HG03175 (cell line): Measurements from ENCODE around the gene LRWD1.

ENCODE experiments used
- ATAC-seq: cut with Tn5 transposase; IDR thresholded peaks from one replicate; pipeline ENCODE4 v1.9.1; 2021; ENCODE audit warnings: mild to moderate bottlenecking, moderate library complexity; ENCODE audit not compliant: unreplicated experiment

LRWD1 gene

GRCh38 chr7:102464577-102465280 is at the start of gene LRWD1, which contains the start of gene ALKBH4:
LRWD1 (plus strand) TSS chr7:102464984; CDS start chr7:102465081, 97 bp downstream.
ALKBH4 (minus strand) TSS chr7:102464863; CDS start chr7:102464836, 27 bp downstream.
- peak; percentile 87 for ATAC-seq

DNA sequence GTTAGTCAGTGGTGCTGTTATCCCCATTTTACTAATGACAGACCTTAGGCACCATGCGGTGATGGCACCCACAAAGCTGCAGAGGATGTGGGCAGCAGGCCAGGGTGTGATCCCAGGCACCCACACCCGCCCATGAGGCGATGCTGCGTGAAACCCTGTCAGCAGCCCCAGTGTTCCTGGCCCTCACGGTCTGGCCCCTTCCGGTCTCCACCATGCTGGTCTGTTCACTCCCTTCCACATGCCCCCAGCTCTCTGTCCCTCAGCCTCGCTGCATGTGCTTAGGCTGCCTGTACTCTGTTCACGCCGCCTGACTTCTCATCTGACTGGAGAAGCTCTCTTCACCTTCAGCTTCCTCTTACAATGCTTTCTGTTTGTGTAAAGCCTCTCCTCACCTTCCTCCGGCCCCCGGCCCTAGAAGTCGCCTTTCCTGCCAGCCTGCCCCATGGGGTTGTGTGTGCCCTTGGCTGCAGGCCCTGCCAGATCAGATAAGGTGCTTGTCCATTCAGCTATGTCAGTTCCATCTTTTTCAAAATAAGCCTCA is 49.0 kb upstream of the LRWD1 start:
- ATAC-seq: peak; percentile 65

DNA sequence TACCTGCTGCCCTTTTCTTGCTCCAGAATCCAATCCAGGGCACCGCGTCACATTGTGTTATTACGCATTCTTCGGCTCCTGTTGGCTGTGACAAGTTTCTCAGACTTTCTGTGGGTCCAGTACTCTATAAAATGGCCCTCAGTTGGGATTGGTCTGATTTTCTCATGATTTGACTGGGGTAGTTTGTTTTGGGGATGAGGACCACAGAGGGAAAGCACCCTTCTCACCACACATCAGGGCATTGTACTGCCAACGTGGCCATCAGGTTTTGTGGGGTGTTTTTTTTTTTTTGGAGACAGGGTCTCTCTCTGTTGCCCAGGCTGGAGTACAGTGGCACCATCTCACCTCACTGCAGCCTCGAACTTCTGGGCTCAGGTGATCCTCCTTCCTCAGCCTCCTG is 48.4 kb upstream of the LRWD1 start:
- ATAC-seq: no peak

- ATAC-seq: no peak
Measured at GRCh38 chr7:102417105-102417504, 47.7 kb upstream of the LRWD1 start.

- no peak for ATAC-seq
Measured at GRCh38 chr7:102418592-102418991, 46.2 kb upstream of the LRWD1 start.

DNA sequence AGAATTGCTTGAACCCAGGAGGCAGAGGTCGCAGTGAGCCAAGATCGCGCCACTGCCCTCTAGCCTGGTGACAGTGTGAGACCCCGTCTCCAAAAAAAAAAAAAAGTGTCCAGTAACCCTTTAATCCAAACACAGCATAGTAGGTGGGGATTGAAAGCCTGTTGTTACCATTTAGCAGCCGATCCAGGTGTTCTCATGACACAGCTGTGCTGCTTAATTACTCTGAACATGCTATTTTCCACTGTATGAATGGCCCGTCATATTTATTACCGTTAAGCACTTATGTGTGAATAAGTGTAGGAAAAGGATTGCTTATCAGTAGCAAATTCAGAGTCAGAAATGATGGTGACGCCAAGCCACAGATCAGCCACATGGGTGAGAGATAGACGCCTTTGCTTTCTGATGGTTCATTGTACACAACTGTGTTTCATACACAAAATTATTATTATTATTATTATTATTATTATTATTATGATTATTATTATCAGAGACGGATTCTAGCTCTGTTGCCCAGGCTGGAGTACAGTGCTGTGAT is 43.0 kb upstream of the LRWD1 start:
- no peak for ATAC-seq

DNA sequence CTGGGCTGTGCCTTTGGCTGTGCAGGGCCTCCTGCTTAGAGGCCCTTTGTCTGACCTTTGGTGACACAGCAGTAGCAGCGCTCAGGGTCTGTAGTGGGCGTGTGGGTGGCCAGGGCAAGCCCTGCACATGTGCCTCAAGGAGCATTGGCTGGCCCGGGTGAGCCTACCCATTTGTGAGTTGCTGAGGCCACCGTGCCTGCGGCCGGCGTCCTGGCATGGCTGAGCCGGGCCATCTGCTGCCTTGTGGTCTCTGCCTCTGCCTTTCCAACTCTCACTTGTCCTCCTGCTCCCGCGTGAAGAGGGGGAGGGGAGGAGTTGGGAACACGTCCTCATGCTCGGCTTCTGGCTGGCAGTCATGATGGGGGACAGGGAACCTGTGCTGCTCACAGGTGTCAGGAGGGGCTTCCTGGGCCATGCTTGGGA is 40.6 kb upstream of the LRWD1 start:
- ATAC-seq: no peak

DNA sequence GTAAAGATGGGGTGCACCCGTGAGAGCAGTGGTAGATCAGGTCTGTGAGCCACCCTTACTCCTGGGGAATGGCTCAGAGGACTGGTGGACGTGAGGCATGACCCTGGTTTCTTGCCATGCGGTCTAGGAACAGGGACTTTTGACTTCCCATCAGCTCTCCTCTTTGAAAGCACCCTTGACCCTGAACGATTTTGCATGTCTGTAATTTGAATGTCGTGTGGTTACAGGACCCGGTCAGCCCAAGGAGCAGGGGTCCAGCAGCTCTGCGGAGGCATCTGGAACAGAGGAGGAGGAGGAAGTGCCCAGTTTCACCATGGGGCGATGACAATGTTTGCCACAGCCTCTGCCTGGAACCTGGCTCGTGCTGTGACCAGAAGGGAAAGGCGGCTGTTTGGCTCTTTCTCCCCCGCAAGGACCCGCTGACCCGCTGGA is 40.0 kb upstream of the LRWD1 start:
- ATAC-seq: no peak

GRCh38 chr7:102425639-102426267 is 39.0 kb upstream of the LRWD1 start:
- peak; percentile 72 for ATAC-seq

DNA sequence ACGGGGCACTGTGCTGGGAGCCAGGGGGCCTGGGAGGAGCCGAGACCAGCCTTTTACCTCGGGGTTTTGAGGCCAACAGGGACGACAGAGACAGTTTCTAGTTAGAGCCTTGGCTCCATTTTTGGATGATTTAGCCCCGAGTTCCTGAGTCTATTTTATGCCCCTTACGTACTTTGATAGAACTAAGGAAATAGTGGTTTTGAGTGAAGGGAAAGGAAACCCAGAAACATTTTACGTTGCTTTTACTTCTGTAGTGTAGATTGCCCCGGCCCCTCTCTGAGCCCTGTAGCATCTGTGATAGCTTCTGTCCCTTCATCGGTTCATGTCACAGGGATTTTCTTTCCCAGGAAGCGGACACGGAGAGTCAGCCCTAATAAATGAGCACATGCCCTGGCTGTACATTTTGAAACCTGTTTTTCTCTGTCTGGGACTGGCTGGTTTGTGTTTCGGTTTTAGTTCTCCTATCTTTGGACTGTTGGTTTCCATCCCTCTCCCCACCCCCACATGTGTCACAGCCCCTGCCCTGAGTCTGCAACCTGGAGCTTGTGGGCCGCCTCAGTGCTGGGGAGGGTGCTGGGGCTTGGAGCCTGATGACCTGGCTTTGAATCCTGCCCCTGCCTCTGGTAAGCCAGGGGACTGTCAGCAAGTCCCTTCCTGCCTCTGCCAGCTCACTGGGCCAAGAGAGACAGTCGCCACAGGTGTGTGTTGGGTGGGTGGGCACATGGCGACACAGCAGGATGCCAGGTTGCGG is 38.3 kb upstream of the LRWD1 start:
- peak; percentile 50 for ATAC-seq

- ATAC-seq: no peak
Measured at GRCh38 chr7:102427019-102427405, 37.8 kb upstream of the LRWD1 start.

DNA sequence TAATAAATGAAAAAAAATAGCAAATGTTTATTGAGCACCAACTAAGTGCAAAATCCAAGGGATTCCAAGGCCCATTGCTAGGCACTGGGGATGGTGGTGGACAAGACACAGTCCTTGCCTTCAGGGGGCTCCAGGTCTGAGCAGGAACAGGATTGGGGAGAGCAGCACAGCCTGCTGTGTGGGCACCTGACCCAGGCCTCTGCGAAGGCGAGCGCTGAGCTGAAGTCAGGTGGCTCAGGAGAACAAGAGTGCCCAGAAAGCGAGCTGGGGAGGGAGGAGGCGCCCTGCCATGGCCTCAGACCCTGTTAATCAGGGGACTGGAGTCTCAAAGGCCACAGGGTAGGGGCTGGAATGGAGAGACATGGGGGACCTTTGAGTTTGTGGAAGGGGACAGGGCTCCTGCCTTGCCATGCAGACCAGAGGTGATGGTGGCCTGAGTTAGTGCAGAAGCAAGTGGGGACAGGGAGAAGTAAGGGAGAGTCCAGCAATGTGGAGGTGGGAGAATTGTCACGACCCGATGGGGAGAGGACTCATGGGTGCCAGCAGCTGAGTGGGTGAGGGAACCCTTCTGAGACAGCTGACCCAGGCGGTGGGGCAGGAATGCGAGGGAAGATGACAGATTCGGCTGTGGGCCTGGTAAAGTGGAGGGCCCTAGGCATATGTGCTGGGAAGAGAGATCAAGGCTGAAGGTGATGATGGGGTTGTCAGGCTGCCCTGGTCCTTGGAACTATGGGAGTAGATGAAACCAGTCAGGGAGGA is 35.5 kb upstream of the LRWD1 start:
- ATAC-seq: no peak

GRCh38 chr7:102431617-102432298 is 33.0 kb upstream of the LRWD1 start:
- no peak for ATAC-seq

DNA sequence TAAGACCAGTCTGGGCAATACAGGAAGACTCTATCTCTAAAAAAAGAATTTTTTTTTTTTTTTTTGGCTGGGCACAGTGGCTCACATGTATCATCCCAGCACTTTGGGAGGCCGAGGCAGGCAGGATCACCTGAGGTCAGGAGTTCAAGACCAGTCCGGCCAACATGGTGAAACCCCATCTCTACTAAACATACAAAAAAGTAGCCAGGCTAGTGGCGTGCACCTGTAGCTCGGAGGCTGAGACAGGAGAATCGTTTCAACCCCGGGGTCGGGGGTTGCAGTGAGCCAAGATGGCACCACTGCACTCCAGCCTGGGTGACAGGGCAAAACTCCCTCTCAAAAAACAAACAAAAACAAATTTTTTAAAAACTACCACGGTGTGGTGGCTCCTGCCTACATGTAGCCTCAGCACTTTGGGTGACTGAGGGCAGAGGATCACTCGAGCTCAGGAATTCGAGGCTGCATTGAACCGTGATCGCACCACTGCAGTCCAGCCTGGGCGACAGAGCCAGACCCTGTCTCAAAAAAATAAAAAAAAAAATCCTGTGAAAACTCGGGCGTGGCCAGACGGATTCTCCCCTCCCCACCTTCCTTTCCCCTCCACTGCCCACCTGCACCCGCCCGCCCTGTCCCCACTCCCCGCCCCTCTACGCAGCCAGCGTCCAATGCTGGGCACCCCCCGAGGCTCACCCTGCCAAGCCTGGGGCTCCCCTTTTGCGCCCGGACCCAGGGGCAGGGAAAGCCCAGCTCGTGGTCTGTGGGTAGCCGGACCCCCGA is 32.2 kb upstream of the LRWD1 start:
- peak; percentile 26 for ATAC-seq

GRCh38 chr7:102433219-102434038 is 31.4 kb upstream of the LRWD1 start, which contains the start of gene ORAI2:
ORAI2 (plus strand) TSS chr7:102433575; CDS start chr7:102438957, 5,382 bp downstream.
- peak; percentile 64 for ATAC-seq

GRCh38 chr7:102434039-102434486 is 30.7 kb upstream of the LRWD1 start:
- peak; percentile 10 for ATAC-seq

- no peak for ATAC-seq
Measured at GRCh38 chr7:102436118-102436517, 28.7 kb upstream of the LRWD1 start.
